Spleen (tissue), 7 donors: Measurements from ENCODE around the gene AK8.

Experiments used
- POLR2A ChIP-seq, 3 donors: fragments of 450-650 bp; IDR thresholded peaks; one replicate each; pipeline ENCODE4 v1.5.1; 2017; ENCODE audit warnings: antibody characterized with exemption in 3 of 3, mild to moderate bottlenecking in 1 of 3
- POLR2AphosphoS5 ChIP-seq, 3 donors: sonication (generic); formaldehyde crosslinking; IDR thresholded peaks; one replicate each; pipeline ENCODE4 v1.5.1; 2017; ENCODE audit warnings: antibody characterized with exemption in 3 of 3
- TF ChIP-seq, protein P1 (sequence below), 11 experiments: fragments of 200-600 bp in 7 of 11; fragments of 450-650 bp in 4 of 11; sonication (generic) in 4 of 11; IDR thresholded peaks in 8 of 11; conservative IDR thresholded peaks in 3 of 11; 1 replicate in 7 of 11; 2 replicates in 4 of 11; pipeline versions ENCODE4 v1.4.0 to v1.8.0; 2016 to 2021; ENCODE audit warnings: antibody characterized with exemption in 11 of 11, inconsistent platforms in 4 of 11, mild to moderate bottlenecking in 1 of 11
- donor health status: DM: no; HTN: no; CAD: no; lungs with moderate emphysema.
- donor health status: DM: no; HTN: no; CAD: no.
- donor health status: DM: no; HTN: no; CAD: no.

DNA sequence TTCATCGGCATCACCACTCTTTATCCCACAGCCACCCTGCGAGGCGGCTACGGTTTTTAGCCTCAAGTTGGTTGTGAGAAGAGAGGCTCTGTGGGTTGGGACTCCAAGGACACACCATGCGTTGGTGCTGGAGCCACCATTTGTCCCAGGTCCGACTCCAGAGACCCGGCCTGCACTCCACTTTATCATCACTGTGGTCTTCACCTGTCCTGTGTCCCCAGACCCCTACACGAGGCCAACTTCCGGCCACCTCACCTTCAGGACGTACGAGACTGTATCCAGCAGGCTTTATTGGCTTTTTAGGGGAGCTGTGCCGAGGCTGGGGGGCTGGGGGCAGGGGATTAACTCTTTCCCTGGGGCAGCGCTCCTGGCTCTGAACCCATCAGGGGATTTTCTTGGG is 152.8 kb downstream of the AK8 start:
- TF ChIP-seq, protein P1, sequence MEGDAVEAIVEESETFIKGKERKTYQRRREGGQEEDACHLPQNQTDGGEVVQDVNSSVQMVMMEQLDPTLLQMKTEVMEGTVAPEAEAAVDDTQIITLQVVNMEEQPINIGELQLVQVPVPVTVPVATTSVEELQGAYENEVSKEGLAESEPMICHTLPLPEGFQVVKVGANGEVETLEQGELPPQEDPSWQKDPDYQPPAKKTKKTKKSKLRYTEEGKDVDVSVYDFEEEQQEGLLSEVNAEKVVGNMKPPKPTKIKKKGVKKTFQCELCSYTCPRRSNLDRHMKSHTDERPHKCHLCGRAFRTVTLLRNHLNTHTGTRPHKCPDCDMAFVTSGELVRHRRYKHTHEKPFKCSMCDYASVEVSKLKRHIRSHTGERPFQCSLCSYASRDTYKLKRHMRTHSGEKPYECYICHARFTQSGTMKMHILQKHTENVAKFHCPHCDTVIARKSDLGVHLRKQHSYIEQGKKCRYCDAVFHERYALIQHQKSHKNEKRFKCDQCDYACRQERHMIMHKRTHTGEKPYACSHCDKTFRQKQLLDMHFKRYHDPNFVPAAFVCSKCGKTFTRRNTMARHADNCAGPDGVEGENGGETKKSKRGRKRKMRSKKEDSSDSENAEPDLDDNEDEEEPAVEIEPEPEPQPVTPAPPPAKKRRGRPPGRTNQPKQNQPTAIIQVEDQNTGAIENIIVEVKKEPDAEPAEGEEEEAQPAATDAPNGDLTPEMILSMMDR (IDR thresholded peaks at IDR 0.05 in 8 of 11, conservative IDR thresholded peaks at IDR 0.05 in 3 of 11): no peak
- TF ChIP-seq POLR2AphosphoS5 (IDR thresholded peaks at IDR 0.05) (no peak), POLR2A (IDR thresholded peaks at IDR 0.05) (no peak)
